ENCODE data around the gene MCM3.

DNA sequence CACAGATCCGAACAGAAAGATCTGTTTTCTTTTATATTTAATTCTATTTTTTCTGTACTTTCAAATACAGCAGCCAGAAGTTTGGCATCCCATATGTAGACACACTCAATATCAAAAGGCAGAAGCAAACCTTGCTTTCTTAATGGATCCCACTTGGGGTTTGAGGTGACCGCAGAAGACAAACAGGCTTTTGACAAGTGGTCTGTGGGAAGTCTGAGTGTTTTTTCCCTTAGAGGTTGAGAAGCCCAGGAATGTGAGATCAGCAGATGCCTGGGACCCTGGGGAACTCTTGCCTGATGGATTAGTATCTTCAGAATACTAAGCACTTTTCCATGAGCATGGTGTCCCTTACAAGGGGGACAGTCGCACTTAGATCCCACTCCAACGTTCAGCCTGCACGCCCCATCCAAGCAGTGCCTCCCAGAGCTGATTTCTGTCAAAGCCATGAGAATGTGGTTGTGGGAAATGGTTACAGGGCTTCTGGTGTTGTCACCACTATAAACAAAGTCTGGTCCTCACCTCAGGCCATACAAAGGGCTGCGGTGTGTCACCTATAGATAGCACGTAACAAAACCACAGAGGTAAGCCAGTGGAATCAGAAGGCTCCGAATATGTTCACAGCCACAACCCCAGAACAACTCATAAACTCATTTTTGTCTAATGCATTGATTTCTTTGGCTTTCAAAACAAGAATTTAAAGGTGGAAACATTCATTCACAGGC lies 53.0 kb downstream of the MCM3 start:
- TF ChIP-seq, protein P1, sequence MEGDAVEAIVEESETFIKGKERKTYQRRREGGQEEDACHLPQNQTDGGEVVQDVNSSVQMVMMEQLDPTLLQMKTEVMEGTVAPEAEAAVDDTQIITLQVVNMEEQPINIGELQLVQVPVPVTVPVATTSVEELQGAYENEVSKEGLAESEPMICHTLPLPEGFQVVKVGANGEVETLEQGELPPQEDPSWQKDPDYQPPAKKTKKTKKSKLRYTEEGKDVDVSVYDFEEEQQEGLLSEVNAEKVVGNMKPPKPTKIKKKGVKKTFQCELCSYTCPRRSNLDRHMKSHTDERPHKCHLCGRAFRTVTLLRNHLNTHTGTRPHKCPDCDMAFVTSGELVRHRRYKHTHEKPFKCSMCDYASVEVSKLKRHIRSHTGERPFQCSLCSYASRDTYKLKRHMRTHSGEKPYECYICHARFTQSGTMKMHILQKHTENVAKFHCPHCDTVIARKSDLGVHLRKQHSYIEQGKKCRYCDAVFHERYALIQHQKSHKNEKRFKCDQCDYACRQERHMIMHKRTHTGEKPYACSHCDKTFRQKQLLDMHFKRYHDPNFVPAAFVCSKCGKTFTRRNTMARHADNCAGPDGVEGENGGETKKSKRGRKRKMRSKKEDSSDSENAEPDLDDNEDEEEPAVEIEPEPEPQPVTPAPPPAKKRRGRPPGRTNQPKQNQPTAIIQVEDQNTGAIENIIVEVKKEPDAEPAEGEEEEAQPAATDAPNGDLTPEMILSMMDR (IDR thresholded peaks at IDR 0.05): no peak
- no peak for TF ChIP-seq POLR2A (IDR thresholded peaks at IDR 0.05)
